Keratinocyte (primary cell): Measurements from ENCODE around the gene ZDHHC23. TPM values are rescaled to one million over a fixed set of nuclear protein-coding genes. Genes with fewer than 3 reads are reported as not detected.
A peak's percentile ranks its signal among the peaks of the same experiment; 100 is the strongest.

ENCODE experiments used
- DNase-seq: peaks from one replicate; pipeline ENCODE4 v3.0.0-alpha.2; 2011; ENCODE audit warnings: low read depth, missing footprints, low spot score
- FAIRE-seq: peaks from 2 replicates; lab custom pipeline; 2011; peaks lifted over from hg19 to GRCh38; lab: Jason Lieb, UNC
- H2AFZ ChIP-seq: 2 replicates; pipeline ENCODE4 v1.6.0; 2012; ENCODE audit warnings: low read length, control low read depth, inconsistent platforms; ENCODE audit not compliant: control insufficient read depth
- H3K27ac ChIP-seq: 2 replicates; pipeline ENCODE4 v1.5.1; 2011; ENCODE audit warnings: low read length; ENCODE audit not compliant: control insufficient read depth, insufficient read depth
- H3K27me3 ChIP-seq: 3 replicates; pipeline ENCODE4 v1.6.0; 2011; ENCODE audit warnings: low read length; ENCODE audit not compliant: control insufficient read depth, insufficient read depth; ENCODE audit errors: extremely low read depth
- H3K36me3 ChIP-seq, 2 experiments: 2 replicates in 1 of 2; 3 replicates in 1 of 2; pipeline ENCODE4 v1.5.1; 2011; ENCODE audit warnings: low read length in 2 of 2, mild to moderate bottlenecking in 1 of 2; ENCODE audit not compliant: control insufficient read depth in 2 of 2, insufficient read depth in 2 of 2; ENCODE audit errors: extremely low read depth in 1 of 2
- H3K4me1 ChIP-seq: 3 replicates; pipeline ENCODE4 v1.5.1; 2011; ENCODE audit warnings: low read length; ENCODE audit not compliant: control insufficient read depth, insufficient read depth; ENCODE audit errors: extremely low read depth
- H3K4me2 ChIP-seq: 3 replicates; pipeline ENCODE4 v1.6.0; 2011; ENCODE audit warnings: low read depth, low read length; ENCODE audit not compliant: control insufficient read depth, insufficient read depth; ENCODE audit errors: extremely low read depth
- H3K4me3 ChIP-seq, 3 experiments: fragments of 200-600 bp in 1 of 3; sonication (generic) in 1 of 3; 2 replicates in 2 of 3; 3 replicates in 1 of 3; pipeline ENCODE4 v1.5.1; 2011 to 2016; ENCODE audit warnings: low read length in 3 of 3, mild to moderate bottlenecking in 3 of 3, control low read depth in 2 of 3, inconsistent platforms in 1 of 3, low read depth in 1 of 3, mixed read lengths in 1 of 3, mixed run types in 1 of 3, moderate library complexity in 1 of 3; ENCODE audit not compliant: control insufficient read depth in 2 of 3, insufficient read depth in 2 of 3; ENCODE audit errors: extremely low read depth in 1 of 3
- H3K79me2 ChIP-seq: 2 replicates; pipeline ENCODE4 v1.6.0; 2012; ENCODE audit warnings: low read length; ENCODE audit not compliant: control insufficient read depth, insufficient read depth
- H3K9ac ChIP-seq: 3 replicates; pipeline ENCODE4 v1.6.0; 2011; ENCODE audit warnings: low read length; ENCODE audit not compliant: control insufficient read depth, insufficient read depth; ENCODE audit errors: extremely low read depth
- H3K9me1 ChIP-seq: 3 replicates; pipeline ENCODE4 v1.6.0; 2011; ENCODE audit warnings: low read length; ENCODE audit not compliant: control insufficient read depth, insufficient read depth; ENCODE audit errors: extremely low read depth
- H3K9me3 ChIP-seq: 2 replicates; pipeline ENCODE4 v1.5.1; 2012; ENCODE audit warnings: low read depth, low read length; ENCODE audit not compliant: control insufficient read depth
- H4K20me1 ChIP-seq: 3 replicates; pipeline ENCODE4 v1.6.0; 2011; ENCODE audit warnings: low read length; ENCODE audit not compliant: control insufficient read depth, insufficient read depth; ENCODE audit errors: extremely low read depth
- EZH2 ChIP-seq: IDR thresholded peaks from one replicate; pipeline ENCODE4 v1.6.1; 2012; ENCODE audit warnings: inconsistent platforms, mild to moderate bottlenecking, low read length, moderate library complexity
- dilution Hi-C: fragments of 300-500 bp; cut with MboI; formaldehyde crosslinking; loops from one replicate; pipeline ENCODE4 v1.7.0; 2020; ENCODE audit warnings: low sequenced_read_pairs; ENCODE audit not compliant: extremely low pct_ligation_motif_present
- polyA plus RNA-seq, 5 experiments: library from polyadenylated mRNA; depleted of rRNA in 3 of 5; stranded (reverse) in 3 of 5; stranded (forward) in 1 of 5; unstranded in 1 of 5; fragments of >200 nt; gene quantifications; 1 replicate in 1 of 5; 2 replicates in 3 of 5; 3 replicates in 1 of 5; pipeline versions ENCODE4 v1.2.1 to v1.2.3, GENCODE V29; 2011 to 2012; ENCODE audit warnings: missing spikeins in 2 of 5, low read depth in 1 of 5, low replicate concordance in 1 of 5
- TF ChIP-seq, protein P1 (sequence below), 3 experiments: IDR thresholded peaks in 1 of 3; conservative IDR thresholded peaks in 1 of 3; optimal IDR thresholded peaks in 1 of 3; 2 replicates in 2 of 3; 3 replicates in 1 of 3; pipeline versions ENCODE3 to v1.5.1; 2011; ENCODE audit warnings: low read length in 3 of 3, mild to moderate bottlenecking in 3 of 3, moderate library complexity in 2 of 3, control low read depth in 1 of 3, inconsistent platforms in 1 of 3; ENCODE audit not compliant: insufficient read depth in 2 of 3; ENCODE audit errors: extremely low read depth in 1 of 3

Gene ZDHHC23
- polyA plus RNA-seq, 1 donor (not counting 4 experiments of a cell fraction or from before 2014, with no cell fraction given), result 2.3 TPM

DNA sequence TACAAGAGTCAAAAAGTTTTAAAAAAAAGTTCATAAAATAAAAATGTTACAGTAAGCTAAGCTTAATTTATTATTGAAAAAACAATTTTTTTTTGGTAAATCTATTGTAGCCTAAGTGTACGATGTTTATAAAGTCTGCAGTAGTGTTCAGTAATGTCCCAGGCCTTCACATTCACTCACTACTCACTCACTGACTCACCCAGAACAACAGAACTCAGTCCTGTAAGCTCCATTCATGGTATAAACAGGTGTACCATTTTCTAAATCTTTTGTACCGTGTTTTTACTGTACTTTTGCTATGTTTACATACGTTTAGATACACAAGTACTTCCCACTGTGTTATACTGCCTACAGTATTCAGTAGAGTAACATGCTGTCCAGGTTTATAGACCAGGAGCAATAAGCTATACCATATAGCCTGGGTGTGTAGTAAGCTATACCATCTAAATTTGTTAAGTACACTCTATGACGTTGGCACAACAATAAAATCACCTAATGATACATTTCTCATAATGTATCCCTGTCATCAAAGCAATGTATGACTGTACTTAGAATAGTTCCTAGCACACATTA, 41.2 kb upstream of the ZDHHC23 start:
- Histone ChIP-seq H3K4me3 (no peak overlapping the region), H3K4me2 (no peak overlapping the region), H3K4me1 (no peaks in the 10 kb centered on the region), H3K9ac (no peak overlapping the region), H3K27me3 (no peaks in the 10 kb centered on the region), H3K9me1 (no peaks in the 10 kb centered on the region), H3K36me3 (no peaks in the 10 kb centered on the region), H3K27ac (no peak overlapping the region), H2AFZ (no peak overlapping the region), H3K79me2 (no peaks in the 10 kb centered on the region), H3K9me3 (no peaks in the 10 kb centered on the region), H4K20me1 (no peaks in the 10 kb centered on the region)
- FAIRE-seq (peak; percentile 13), DNase-seq (no peak)
- no peak for TF ChIP-seq EZH2
- TF ChIP-seq, protein P1, sequence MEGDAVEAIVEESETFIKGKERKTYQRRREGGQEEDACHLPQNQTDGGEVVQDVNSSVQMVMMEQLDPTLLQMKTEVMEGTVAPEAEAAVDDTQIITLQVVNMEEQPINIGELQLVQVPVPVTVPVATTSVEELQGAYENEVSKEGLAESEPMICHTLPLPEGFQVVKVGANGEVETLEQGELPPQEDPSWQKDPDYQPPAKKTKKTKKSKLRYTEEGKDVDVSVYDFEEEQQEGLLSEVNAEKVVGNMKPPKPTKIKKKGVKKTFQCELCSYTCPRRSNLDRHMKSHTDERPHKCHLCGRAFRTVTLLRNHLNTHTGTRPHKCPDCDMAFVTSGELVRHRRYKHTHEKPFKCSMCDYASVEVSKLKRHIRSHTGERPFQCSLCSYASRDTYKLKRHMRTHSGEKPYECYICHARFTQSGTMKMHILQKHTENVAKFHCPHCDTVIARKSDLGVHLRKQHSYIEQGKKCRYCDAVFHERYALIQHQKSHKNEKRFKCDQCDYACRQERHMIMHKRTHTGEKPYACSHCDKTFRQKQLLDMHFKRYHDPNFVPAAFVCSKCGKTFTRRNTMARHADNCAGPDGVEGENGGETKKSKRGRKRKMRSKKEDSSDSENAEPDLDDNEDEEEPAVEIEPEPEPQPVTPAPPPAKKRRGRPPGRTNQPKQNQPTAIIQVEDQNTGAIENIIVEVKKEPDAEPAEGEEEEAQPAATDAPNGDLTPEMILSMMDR (optimal IDR thresholded peaks at IDR 0.05 in 1 of 3, IDR thresholded peaks at IDR 0.05 in 1 of 3, conservative IDR thresholded peaks at IDR 0.05 in 1 of 3; ENCODE audit: extremely low read depth in 1 of 3, insufficient read depth in 2 of 3, low read length in 3 of 3), result no peak
- dilution Hi-C loops, result no loop called here

DNA sequence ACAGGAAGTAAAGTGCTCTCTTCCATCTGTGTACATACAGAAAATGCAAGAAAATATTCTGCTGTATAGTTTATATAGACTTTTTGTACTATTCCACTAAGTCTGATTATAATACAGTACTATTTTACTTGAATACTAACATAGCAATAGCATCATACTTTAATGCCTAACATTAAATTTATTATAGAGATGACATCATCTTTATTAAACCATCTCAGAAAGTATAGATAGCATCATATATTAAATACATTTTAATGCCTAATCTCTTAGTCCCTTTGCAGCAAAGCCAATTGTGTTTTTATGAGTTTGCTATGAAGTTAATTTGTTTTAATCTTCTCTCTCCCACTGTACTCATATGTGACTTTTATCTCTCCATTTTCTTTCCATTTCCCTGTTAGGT, 39.7 kb upstream of the ZDHHC23 start:
- DNase-seq, result no peak
- Histone ChIP-seq H3K4me3 (no peak overlapping the region), H3K9me3 (no peaks in the 10 kb centered on the region), H4K20me1 (no peaks in the 10 kb centered on the region), H3K27ac (no peak overlapping the region), H3K27me3 (no peaks in the 10 kb centered on the region), H2AFZ (no peak overlapping the region), H3K9me1 (no peaks in the 10 kb centered on the region), H3K9ac (no peak overlapping the region), H3K4me2 (no peak overlapping the region), H3K79me2 (no peaks in the 10 kb centered on the region), H3K4me1 (peaks cover 5% of the 10 kb centered on the region), H3K36me3 (no peaks in the 10 kb centered on the region)
- dilution Hi-C loops, result no loop called here
- FAIRE-seq, result no peak
- no peak for TF ChIP-seq EZH2
- TF ChIP-seq, protein P1 (optimal IDR thresholded peaks at IDR 0.05 in 1 of 3, IDR thresholded peaks at IDR 0.05 in 1 of 3, conservative IDR thresholded peaks at IDR 0.05 in 1 of 3; ENCODE audit: extremely low read depth in 1 of 3, insufficient read depth in 2 of 3, low read length in 3 of 3), result no peak
